ENCODE measurements around the gene TLL2. TPM values are rescaled to one million over a fixed set of nuclear protein-coding genes. Genes with fewer than 3 reads are reported as not detected.

The TLL2 gene
- total and polyA plus RNA-seq, 9 of the 15 experiments (the other 6 are each of a cell fraction or from before 2014, with no cell fraction given), result 0.09 TPM; not detected in 8

DNA sequence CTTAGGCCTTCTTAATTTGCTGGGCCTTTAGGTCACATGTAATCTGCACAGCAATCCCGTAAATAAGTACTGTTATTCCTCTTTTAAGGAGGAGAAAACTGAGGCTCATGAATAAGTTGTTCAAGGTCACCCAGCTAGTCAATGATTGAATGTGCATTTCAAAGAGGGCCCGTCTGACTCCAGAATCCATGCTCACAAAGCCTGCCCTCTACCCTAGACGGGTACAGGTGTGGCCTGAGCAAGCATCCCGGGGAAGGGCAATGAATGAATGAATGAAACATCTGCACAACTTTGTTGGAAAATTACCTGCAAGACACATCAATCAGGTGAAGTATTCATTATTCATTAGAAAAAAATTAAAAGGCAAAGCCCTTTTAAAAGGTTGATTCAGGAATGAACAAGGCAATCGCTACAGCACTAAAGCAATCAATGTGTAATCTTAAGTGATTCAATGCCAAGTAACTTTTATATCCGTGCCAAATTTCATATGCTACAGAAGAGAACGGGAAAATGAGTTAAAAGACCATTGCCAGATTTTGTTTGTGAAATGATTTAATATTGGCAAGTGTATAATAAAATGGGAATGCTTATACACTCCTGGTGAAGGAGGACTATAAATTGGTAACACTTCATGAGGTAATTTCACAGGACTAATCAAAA is 61.1 kb downstream of the TLL2 start:
- no peaks in the 10 kb centered on the region for H4K20me1 ChIP-seq (replicated peaks; ENCODE audit: control insufficient read depth, insufficient read depth, low read length)
- H3K9ac ChIP-seq (ENCODE audit: insufficient read depth in 1 of 2, low read depth in 2 of 2, low read length in 2 of 2), result no peak overlapping the region
- H3K27me3 ChIP-seq (ENCODE audit: control insufficient read depth in 2 of 2, insufficient read depth in 2 of 2, low read length in 2 of 2), result peaks cover 3 to 44% of the 10 kb centered on the region in 2 experiments
- H2AFZ ChIP-seq (ENCODE audit: low read depth, low read length), result no peak overlapping the region
- no TSS peak for BruUV-seq (replicated peaks)
- TF ChIP-seq, protein P1, sequence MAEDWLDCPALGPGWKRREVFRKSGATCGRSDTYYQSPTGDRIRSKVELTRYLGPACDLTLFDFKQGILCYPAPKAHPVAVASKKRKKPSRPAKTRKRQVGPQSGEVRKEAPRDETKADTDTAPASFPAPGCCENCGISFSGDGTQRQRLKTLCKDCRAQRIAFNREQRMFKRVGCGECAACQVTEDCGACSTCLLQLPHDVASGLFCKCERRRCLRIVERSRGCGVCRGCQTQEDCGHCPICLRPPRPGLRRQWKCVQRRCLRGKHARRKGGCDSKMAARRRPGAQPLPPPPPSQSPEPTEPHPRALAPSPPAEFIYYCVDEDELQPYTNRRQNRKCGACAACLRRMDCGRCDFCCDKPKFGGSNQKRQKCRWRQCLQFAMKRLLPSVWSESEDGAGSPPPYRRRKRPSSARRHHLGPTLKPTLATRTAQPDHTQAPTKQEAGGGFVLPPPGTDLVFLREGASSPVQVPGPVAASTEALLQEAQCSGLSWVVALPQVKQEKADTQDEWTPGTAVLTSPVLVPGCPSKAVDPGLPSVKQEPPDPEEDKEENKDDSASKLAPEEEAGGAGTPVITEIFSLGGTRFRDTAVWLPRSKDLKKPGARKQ (CRISPR knock-in tag; IDR thresholded peaks at IDR 0.05), result no peak
- TF ChIP-seq DIDO1 (tag; IDR thresholded peaks at IDR 0.05; ENCODE audit: low read depth), result no peak
- TF ChIP-seq PRDM10 (IDR thresholded peaks at IDR 0.05; ENCODE audit: partially characterized antibody), result no peak
- POLR2A ChIA-PET, result interaction anchor here (0.7 kb wide), 1 partner anchor 375 kb away, joined by 3 read pairs; no protein-coding TSS in a partner anchor
- no peaks in the 10 kb centered on the region for H3K4me1 ChIP-seq (replicated peaks in 1 of 2; ENCODE audit: control insufficient read depth in 2 of 2, insufficient read depth in 2 of 2, low read length in 2 of 2)
- no peak overlapping the region for H3K4me3 ChIP-seq
- H3K27ac ChIP-seq (ENCODE audit: extremely low read depth, low read depth, low read length), result no peak overlapping the region
- H3K36me3 ChIP-seq (ENCODE audit: control insufficient read depth, insufficient read depth, low read length), result no peaks in the 10 kb centered on the region
- WGBS (ENCODE audit: insufficient coverage, low coverage, missing lambda C conversion rate), result 0% methylated on average over 7 of the region's 7 CpGs
- in situ Hi-C loops (cut with MboI) (no loop called here), intact Hi-C loops (cut with micrococcal nuclease) (no loop called here)
- FAIRE-seq (no peak), DNase-seq (ENCODE audit: extremely low read depth in 1 of 4, low spot score in 3 of 4) (no peak), ATAC-seq (no peak)
- H3K4me2 ChIP-seq (ENCODE audit: insufficient read depth, low read length), result no peak overlapping the region
- no peaks in the 10 kb centered on the region for H3K9me3 ChIP-seq (replicated peaks; ENCODE audit: control insufficient read depth, insufficient read depth, low read depth, low read length)
- H3K9me1 ChIP-seq (ENCODE audit: control insufficient read depth, insufficient read depth, low read length), result no peaks in the 10 kb centered on the region
- CTCF ChIA-PET (ENCODE audit: low intra/inter-chr PET ratio), result no interaction called here
- no peaks in the 10 kb centered on the region for H3K79me2 ChIP-seq (ENCODE audit: control insufficient read depth, insufficient read depth, low read length)

Data from K562 (cell line).